ENCODE results near the gene NDC1. TPM values are rescaled to one million over a fixed set of nuclear protein-coding genes. Genes with fewer than 3 reads are reported as not detected.

NDC1 gene
- total RNA-seq, 2 donors from 2014 or later = 5.4 to 6.3 TPM

GRCh38 chr1:53717025-53717804 is 120.9 kb downstream of the NDC1 start:
- Mint-ChIP-seq H3K4me3 (no peak overlapping the region), H3K4me1 (peaks cover 3% of the 10 kb centered on the region), H3K36me3 (ENCODE audit: low read depth) (peaks cover 2% of the 10 kb centered on the region), H3K27ac (no peak overlapping the region), H3K27me3 (peaks cover 29% of the 10 kb centered on the region)
- ATAC-seq (no peak), DNase-seq (no peak)
- no peaks in the 10 kb centered on the region for H3K9me3 ChIP-seq (ENCODE audit: control insufficient read depth, low read length, poor library complexity, severe bottlenecking)

- H3K4me3 Mint-ChIP-seq = no peak overlapping the region
- peaks cover 3% of the 10 kb centered on the region for H3K4me1 Mint-ChIP-seq
- DNase-seq = no peak
Measured at GRCh38 chr1:53716150-53716549, 121.9 kb downstream of the NDC1 start.

DNA sequence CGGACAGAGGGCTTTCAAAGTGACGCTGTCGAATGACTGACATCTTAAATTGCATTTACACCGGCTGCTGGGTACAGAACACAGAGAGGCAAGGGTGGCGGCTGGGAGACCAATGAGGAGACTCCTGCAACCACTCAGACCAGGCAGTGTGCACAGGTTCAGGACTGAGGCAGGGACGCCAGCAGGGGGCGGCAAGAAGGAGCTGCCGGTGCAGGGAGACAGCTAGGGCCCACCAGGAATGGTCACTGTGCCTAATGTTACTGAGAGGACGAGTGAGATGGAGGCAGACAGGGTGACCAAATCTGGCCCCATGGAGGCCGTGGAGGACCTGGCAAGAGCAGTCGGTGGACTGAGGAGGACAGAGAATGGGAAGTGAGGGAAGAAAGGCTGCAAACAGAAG is 122.6 kb downstream of the NDC1 start:
- Mint-ChIP-seq H3K27ac (no peak overlapping the region), H3K27me3 (peaks cover 33% of the 10 kb centered on the region), H3K4me3 (no peak overlapping the region), H3K36me3 (ENCODE audit: low read depth) (peaks cover 2% of the 10 kb centered on the region), H3K4me1 (peaks cover 3% of the 10 kb centered on the region)
- DNase-seq (no peak), ATAC-seq (no peak)
- H3K9me3 ChIP-seq (ENCODE audit: control insufficient read depth, low read length, poor library complexity, severe bottlenecking) = no peaks in the 10 kb centered on the region

More at GRCh38 chr1:53716150-53716549, 121.9 kb downstream of the NDC1 start:
- H3K27me3 Mint-ChIP-seq = peaks cover 33% of the 10 kb centered on the region
- peaks cover 2% of the 10 kb centered on the region for H3K36me3 Mint-ChIP-seq (ENCODE audit: low read depth)
- ATAC-seq = no peak
- no peaks in the 10 kb centered on the region for H3K9me3 ChIP-seq (ENCODE audit: control insufficient read depth, low read length, poor library complexity, severe bottlenecking)
- H3K27ac Mint-ChIP-seq = no peak overlapping the region

Other genes with a start within 250 kb of the NDC1 start
- gene GLIS1, start 99.1 kb downstream of the NDC1 start, total RNA-seq = not detected
- 10 to 100 TPM in 1 of 2 donors, 1 to 10 TPM in 1; 8.8 to 10.3 TPM for gene YIPF1, start 51.5 kb upstream of the NDC1 start, total RNA-seq
- not detected for gene DIO1, start 55.9 kb upstream of the NDC1 start, total RNA-seq
- gene IFT25, start 107.4 kb upstream of the NDC1 start, total RNA-seq = 10 to 100 TPM; 17.3 to 23.7 TPM
- 1 to 10 TPM; 5.8 to 7.4 TPM for gene LRRC42, start 108.1 kb upstream of the NDC1 start, total RNA-seq
- not detected for gene LDLRAD1, start 179.9 kb upstream of the NDC1 start, total RNA-seq
- gene TMEM59, start 214.9 kb upstream of the NDC1 start, total RNA-seq = 100 to 1,000 TPM; 145 to 160 TPM
- gene TCEANC2, start 215.3 kb upstream of the NDC1 start, total RNA-seq = 1 to 10 TPM; 4.5 to 4.7 TPM

Measured in T-helper 17 cell (primary cell).